ENCODE data around the gene TUBA3E.
"Not testable (repeated sequence)": the region's sequence is repeated elsewhere in the genome, so short reads cannot be mapped to it uniquely, and the experiment has no call there.

The TUBA3E gene

DNA sequence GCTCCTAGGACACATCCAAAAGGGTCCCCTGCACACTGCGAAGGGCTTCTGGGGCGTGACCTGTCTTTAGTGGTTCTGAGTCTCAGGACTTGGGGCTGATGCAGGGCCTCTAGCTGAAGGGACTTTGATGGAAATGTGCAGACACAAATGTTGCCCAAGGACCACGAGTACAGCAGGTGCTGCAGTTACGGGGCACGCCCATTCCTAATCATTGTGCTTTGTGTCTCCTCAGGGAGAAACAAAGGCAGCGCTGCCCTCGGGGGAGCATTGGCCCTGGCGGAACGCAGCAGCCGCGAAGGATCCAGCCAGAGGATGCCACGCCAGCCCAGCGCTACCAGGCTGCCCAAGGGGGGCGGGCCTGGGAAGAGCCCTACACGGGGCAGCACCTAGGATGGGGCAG is 8.0 kb downstream of the TUBA3E start:
- no peak for FAIRE-seq

GRCh38 chr2:130188958-130189357 is 9.3 kb downstream of the TUBA3E start:
- not testable (repeated sequence) for FAIRE-seq

DNA sequence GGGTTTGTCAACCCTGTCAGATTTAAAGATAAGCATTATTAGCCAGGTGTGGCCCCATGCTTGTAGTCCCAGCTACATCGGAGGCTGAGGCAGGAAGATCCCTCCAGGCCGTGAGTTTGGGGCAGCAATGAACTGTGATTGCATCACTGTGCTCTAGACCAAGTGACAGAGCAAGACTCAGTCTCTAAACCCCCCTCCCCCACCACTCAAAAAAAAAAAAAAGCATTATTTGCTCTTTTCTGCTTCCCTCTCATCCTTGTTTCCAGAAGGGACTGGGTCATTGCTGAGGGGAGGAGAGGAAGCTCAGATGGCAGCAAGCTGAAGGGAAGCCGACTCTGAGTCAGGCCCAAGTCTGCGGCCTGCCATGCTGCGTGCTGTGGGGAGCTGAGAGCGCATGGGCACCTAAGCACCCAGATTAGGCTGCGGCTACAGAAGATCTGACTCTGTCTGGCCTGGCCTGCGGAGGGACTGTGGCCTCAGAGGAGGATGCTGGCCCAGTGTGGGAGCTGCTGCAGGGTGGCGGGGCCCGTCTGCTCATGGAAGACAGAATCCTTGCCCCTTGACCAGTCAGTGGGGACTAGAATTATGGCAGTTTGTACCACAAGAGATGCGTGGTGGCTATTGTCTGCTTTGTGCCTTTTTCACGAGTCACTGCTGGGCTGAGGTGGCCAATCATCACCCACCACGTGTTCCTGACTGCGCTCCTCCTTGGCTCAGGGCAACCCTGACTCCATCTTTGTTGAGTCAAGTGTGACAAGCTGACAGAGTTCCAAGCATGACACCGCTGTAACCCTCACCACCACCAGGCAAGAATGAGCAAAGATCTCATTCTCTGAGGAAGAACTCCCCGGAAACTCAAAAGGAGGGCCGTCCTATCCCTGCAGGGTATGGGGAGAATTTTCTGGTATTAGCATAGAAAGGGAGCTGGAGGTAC is 10.1 kb downstream of the TUBA3E start:
- not testable (repeated sequence) for FAIRE-seq

DNA sequence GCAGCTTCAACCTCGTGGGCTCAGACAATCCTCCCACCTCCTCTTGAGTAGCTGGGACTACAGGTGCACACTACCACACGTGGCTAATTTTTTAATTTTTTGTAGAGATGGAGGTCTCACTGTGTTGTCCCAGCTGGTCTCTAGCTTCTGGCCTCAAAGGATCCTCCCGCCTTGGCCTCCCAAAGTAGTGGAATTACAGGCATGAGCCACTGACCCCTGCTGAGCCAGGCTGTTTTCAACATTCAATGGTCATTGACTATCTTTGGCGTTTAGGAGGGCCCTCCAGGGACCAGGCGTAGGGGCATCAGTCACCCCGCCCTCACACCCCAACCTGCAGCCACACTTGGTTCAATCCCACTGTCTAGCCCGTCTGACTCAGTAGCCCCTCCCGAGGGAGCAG is 11.0 kb downstream of the TUBA3E start:
- FAIRE-seq: no peak

GRCh38 chr2:130186391-130186790 is 11.8 kb downstream of the TUBA3E start:
- FAIRE-seq: no peak

GRCh38 chr2:130185896-130186295 is 12.3 kb downstream of the TUBA3E start:
- no peak for FAIRE-seq

- no peak for FAIRE-seq
Observed at GRCh38 chr2:130185436-130185835, 12.8 kb downstream of the TUBA3E start.

DNA sequence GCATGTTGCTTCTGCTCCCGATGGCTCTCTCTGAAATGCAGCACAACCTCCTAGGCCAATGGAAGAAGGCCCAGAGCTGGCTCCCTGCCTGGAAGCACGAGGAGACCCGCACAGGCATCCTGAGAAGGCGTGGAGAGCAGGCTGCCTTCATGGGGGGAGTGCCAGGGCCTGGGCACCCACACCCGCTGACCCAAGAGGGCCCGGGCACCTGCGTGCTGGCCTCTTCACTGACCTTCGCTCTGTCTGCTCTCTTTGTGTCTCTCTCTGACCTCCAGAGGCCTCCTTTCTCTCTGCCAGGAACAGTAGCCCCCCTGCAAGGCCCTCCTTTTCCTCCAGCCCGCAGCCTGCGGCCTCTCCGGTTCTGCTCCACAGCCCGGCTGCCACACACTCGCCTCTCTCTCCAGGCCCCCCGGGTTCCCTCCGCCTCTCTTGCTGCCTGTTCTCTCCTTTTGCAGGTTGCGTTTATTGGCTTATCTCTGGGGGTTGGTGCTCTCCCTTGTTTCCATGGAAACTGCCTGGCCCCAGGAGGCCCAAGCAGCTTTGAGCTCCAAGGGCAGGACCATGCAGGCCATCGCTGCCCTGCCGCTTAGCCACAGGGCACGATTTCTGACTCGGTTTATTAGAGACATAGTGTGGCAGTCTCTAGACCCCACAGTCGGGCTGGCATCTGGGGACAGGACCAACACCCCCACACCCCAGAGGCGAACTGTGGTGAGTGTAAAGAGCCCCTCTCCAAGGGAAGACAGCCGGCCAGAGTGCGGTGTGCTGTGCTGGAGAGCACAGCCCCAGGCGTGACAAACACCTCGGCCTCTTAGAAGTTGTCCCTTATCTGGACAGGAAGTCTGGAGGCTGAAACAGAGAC is 14.5 kb downstream of the TUBA3E start:
- no peak for FAIRE-seq

DNA sequence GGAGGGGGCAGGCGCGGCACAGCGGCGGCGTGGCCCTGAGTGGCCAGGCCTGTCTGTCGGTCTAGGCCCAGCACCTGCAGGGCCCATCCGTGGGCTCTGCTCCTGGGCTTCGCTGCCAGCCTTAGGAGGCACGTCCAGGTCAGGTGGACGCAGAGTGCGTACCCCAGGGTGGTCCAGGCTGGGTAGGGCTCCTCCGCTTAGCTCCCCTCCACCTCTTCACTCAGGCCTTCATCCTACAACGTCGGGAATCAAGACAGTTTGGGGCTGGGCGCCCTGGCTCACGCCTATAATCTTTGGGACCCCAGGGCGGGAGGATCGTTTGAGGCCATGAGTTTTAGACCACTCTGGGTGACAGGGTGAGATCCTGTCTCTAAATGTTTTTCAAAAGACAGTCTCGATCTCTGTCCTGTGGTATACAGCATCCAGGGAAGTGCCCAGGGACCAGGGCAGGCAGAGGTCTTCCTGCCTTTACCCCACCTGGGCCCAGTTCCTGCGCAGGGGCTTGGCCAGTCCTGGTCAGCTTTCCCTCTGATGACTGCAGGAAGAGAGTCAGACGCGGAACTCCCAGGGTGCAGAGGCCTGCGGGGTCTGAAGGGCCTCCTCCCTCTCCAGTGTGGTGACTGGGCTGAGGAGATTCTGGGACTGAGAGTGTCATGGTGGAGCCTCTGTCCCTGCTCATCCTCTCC is 15.3 kb downstream of the TUBA3E start:
- not testable (repeated sequence) for FAIRE-seq

GRCh38 chr2:130181880-130182682 is 16.2 kb downstream of the TUBA3E start, which contains the start of gene MZT2B:
Gene MZT2B (plus strand): TSS chr2:130182262. CDS start chr2:130182283, 21 bp downstream.
- FAIRE-seq: not testable (repeated sequence)

GRCh38 chr2:130181325-130181879 is 16.8 kb downstream of the TUBA3E start, which contains the start of gene SMPD4:
Gene SMPD4 (minus strand): TSS chr2:130181602. CDS start chr2:130176592, 5,010 bp downstream.
- peak; percentile 82 for FAIRE-seq

- FAIRE-seq: not testable (repeated sequence)
Observed at GRCh38 chr2:130180404-130181324, 17.6 kb downstream of the TUBA3E start.

DNA sequence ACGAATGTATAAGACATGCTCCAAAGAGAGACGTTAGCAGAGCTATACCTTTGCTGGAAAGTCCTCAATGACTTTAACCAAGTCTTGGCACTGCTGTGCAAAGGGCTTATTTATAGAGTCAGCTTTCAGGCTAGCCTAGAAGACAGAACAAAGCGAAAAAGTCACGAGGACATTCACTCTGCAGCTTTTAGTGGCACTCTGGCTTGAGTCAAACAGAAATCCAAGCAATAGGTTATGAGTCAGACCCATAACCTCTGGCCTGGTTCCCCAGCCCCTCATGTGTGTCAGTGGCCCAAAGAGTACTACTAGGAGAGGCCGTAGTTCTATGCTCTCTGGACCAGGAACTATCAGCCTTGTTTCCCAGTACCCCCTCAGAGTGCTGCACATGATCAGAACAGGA is 23.4 kb downstream of the TUBA3E start:
- not testable (repeated sequence) for FAIRE-seq

- FAIRE-seq: no peak
Observed at GRCh38 chr2:130169896-130170295, 28.3 kb downstream of the TUBA3E start.

- FAIRE-seq: not testable (repeated sequence)
Observed at GRCh38 chr2:130169163-130169562, 29.1 kb downstream of the TUBA3E start.

GRCh38 chr2:130166611-130167010 is 31.6 kb downstream of the TUBA3E start:
- not testable (repeated sequence) for FAIRE-seq

- no peak for FAIRE-seq
Observed at GRCh38 chr2:130165293-130166016, 32.8 kb downstream of the TUBA3E start.

- no peak for FAIRE-seq
Observed at GRCh38 chr2:130162968-130163367, 35.3 kb downstream of the TUBA3E start.

GRCh38 chr2:130162486-130162885 is 35.8 kb downstream of the TUBA3E start:
- not testable (repeated sequence) for FAIRE-seq
